DOHH2 (cell line): Measurements from ENCODE around the gene COL4A3.

Experiments used
- H3F3A ChIP-seq: fragments of 200-600 bp; sonication (generic), shearing (Covaris generic); 2 replicates; pipeline ENCODE4 v1.6.0; 2016; ENCODE audit warnings: antibody characterized with exemption, mild to moderate bottlenecking; ENCODE audit not compliant: control insufficient read depth, insufficient read depth
- H3K27ac ChIP-seq: fragments of 200-600 bp; sonication (generic); 2 replicates; pipeline ENCODE4 v1.5.1; 2014; ENCODE audit warnings: low read depth, mild to moderate bottlenecking, low read length, moderate library complexity
- H3K27me3 ChIP-seq: fragments of 200-600 bp; sonication (generic); 2 replicates; pipeline ENCODE4 v1.6.1; 2014; ENCODE audit warnings: mild to moderate bottlenecking, low read length, mixed read lengths; ENCODE audit not compliant: control insufficient read depth
- H3K36me3 ChIP-seq: fragments of 200-600 bp; sonication (generic); 2 replicates; pipeline ENCODE4 v1.6.1; 2014; ENCODE audit warnings: mild to moderate bottlenecking, low read length, moderate library complexity, mixed read lengths; ENCODE audit not compliant: control insufficient read depth
- H3K4me1 ChIP-seq: fragments of 200-600 bp; sonication (generic); 2 replicates; pipeline ENCODE4 v1.6.1; 2014; ENCODE audit warnings: mild to moderate bottlenecking, low read length, mixed read lengths; ENCODE audit not compliant: control insufficient read depth
- H3K4me2 ChIP-seq: fragments of 200-600 bp; sonication (generic); 2 replicates; pipeline ENCODE4 v1.6.0; 2014; ENCODE audit warnings: mild to moderate bottlenecking, low read length, moderate library complexity
- H3K4me3 ChIP-seq: fragments of 200-600 bp; sonication (generic); 2 replicates; pipeline ENCODE4 v1.5.1; 2014; ENCODE audit warnings: mild to moderate bottlenecking, low read length, mixed read lengths
- H3K79me2 ChIP-seq: fragments of 200-600 bp; sonication (generic); 2 replicates; pipeline ENCODE4 v1.6.1; 2014; ENCODE audit warnings: mild to moderate bottlenecking, low read length, mixed read lengths; ENCODE audit not compliant: control insufficient read depth
- H3K9me2 ChIP-seq: fragments of 200-600 bp; sonication (generic); replicated peaks from 2 replicates; pipeline ENCODE4 v1.6.1; 2014; ENCODE audit warnings: mild to moderate bottlenecking, low read length, mixed read lengths; ENCODE audit not compliant: control insufficient read depth
- H3K9me3 ChIP-seq: fragments of 200-600 bp; sonication (generic); 2 replicates; pipeline ENCODE4 v1.6.1; 2014; ENCODE audit warnings: antibody characterized with exemption, low read length, mixed read lengths; ENCODE audit not compliant: control insufficient read depth, insufficient read depth
- H4K20me1 ChIP-seq: fragments of 200-600 bp; sonication (generic); 2 replicates; pipeline ENCODE4 v1.6.0; 2014; ENCODE audit warnings: low read depth, mild to moderate bottlenecking, antibody characterized with exemption, low read length, moderate library complexity; ENCODE audit not compliant: control insufficient read depth, insufficient read depth
- CTCF ChIP-seq: fragments of 200-600 bp; sonication (generic); IDR thresholded peaks from one replicate; pipeline ENCODE4 v1.5.1; 2014; ENCODE audit warnings: antibody characterized with exemption, mild to moderate bottlenecking, low read depth, low read length; ENCODE audit not compliant: poor library complexity, severe bottlenecking
- EZH2phosphoT487 ChIP-seq: fragments of 200-600 bp; sonication (generic); IDR thresholded peaks from 2 replicates; pipeline ENCODE4 v1.6.1; 2017; ENCODE audit warnings: borderline replicate concordance, mild to moderate bottlenecking, antibody characterized with exemption, low read length, moderate library complexity, mixed read lengths

The COL4A3 gene

DNA sequence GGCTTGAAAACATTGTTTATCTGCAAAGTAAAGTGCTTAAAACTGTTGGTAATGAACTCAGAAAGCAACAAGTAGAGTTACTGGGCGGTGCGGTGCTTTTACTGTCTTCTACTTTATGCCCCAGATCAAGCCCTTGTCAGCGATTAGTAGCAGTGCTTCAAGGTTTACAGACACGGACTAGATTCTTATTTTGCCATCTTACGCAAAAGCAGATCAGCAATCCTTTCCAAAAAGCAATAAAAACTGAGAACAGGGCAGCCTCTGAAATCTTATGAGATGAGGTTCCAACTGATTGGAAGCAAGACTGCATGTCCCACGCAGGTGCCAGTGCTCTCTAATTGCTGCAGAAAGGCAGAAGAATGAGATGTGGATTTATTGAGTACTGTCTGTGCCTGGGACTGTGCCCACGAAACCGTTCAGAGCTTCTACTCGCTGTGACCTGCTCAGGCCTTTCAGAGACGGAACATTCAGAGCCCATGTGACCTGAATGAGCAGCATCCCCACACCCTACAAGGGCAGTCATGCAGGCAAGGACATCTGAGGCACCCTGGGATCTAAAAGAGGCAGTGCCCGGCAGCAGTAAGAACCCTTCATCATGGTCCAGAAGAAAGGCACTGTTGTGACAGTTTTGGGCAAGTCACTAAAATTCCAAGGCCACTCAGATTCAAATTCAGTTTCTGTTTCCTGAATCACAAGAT, 15.7 kb downstream of the COL4A3 start:
- Histone ChIP-seq H3K27ac (no peak overlapping the region), H3K79me2 (no peaks in the 10 kb centered on the region), H3K4me1 (no peaks in the 10 kb centered on the region), H3K36me3 (no peaks in the 10 kb centered on the region), H4K20me1 (no peaks in the 10 kb centered on the region), H3K4me2 (no peak overlapping the region), H3K9me3 (no peaks in the 10 kb centered on the region), H3K27me3 (no peaks in the 10 kb centered on the region), H3K9me2 (no peaks in the 10 kb centered on the region), H3F3A (no peaks in the 10 kb centered on the region), H3K4me3 (no peak overlapping the region)
- TF ChIP-seq CTCF (no peak), EZH2phosphoT487 (no peak)

- no peaks in the 10 kb centered on the region for H3K9me2 ChIP-seq
- no peak for TF ChIP-seq EZH2phosphoT487
- no peak for TF ChIP-seq CTCF
- H3K27ac ChIP-seq = no peak overlapping the region
- no peaks in the 10 kb centered on the region for H3K4me1 ChIP-seq
- no peak overlapping the region for H3K4me2 ChIP-seq
- no peak overlapping the region for H3K4me3 ChIP-seq
- H4K20me1 ChIP-seq = no peaks in the 10 kb centered on the region
- no peaks in the 10 kb centered on the region for H3F3A ChIP-seq
- no peaks in the 10 kb centered on the region for H3K27me3 ChIP-seq
- H3K79me2 ChIP-seq = no peaks in the 10 kb centered on the region
- no peaks in the 10 kb centered on the region for H3K36me3 ChIP-seq
- no peaks in the 10 kb centered on the region for H3K9me3 ChIP-seq
Observed at GRCh38 chr2:227180770-227181169, 16.3 kb downstream of the COL4A3 start.

DNA sequence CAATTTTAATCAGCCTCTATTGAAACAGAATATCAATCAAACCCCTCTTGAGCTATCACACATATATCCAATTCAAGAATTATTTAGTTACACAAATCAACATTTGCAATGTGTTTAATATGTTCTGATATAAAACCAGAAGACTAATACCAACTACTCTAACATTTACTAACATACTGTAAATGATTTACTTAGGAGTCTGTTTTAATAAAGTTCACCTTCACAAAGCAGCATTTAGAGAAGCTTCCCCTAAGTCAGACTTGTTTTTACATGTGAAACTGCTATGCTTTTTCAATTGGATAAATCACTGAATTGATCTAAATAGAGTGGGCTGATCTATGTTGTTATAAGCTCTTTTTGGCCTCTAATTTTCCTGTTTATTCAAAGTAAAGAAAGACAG, 18.3 kb downstream of the COL4A3 start:
- Histone ChIP-seq H3K36me3 (no peaks in the 10 kb centered on the region), H4K20me1 (no peaks in the 10 kb centered on the region), H3K4me2 (no peak overlapping the region), H3K79me2 (no peaks in the 10 kb centered on the region), H3K9me2 (no peaks in the 10 kb centered on the region), H3K4me3 (no peak overlapping the region), H3K4me1 (peaks cover 11% of the 10 kb centered on the region), H3K27ac (no peak overlapping the region), H3K9me3 (no peaks in the 10 kb centered on the region), H3K27me3 (no peaks in the 10 kb centered on the region), H3F3A (no peaks in the 10 kb centered on the region)
- no peak for TF ChIP-seq EZH2phosphoT487
- TF ChIP-seq CTCF = no peak
